ENCODE data around the gene PKLR. TPM values are rescaled to one million over a fixed set of nuclear protein-coding genes. Genes with fewer than 3 reads are reported as not detected.

Gene PKLR
- total RNA-seq, 1 experiment from 2014 or later = not detected

- H3K27ac Mint-ChIP-seq (ENCODE audit: unreplicated experiment) = no peak overlapping the region
- DNase-seq = peak; percentile 14
- intact Hi-C loops (cut with micrococcal nuclease; ENCODE audit: unreplicated experiment) = no loop called here
Observed at GRCh38 chr1:155254714-155255242, 46.5 kb downstream of the PKLR start.

GRCh38 chr1:155254228-155254713 lies 47.0 kb downstream of the PKLR start:
- TF ChIP-seq, protein P1, sequence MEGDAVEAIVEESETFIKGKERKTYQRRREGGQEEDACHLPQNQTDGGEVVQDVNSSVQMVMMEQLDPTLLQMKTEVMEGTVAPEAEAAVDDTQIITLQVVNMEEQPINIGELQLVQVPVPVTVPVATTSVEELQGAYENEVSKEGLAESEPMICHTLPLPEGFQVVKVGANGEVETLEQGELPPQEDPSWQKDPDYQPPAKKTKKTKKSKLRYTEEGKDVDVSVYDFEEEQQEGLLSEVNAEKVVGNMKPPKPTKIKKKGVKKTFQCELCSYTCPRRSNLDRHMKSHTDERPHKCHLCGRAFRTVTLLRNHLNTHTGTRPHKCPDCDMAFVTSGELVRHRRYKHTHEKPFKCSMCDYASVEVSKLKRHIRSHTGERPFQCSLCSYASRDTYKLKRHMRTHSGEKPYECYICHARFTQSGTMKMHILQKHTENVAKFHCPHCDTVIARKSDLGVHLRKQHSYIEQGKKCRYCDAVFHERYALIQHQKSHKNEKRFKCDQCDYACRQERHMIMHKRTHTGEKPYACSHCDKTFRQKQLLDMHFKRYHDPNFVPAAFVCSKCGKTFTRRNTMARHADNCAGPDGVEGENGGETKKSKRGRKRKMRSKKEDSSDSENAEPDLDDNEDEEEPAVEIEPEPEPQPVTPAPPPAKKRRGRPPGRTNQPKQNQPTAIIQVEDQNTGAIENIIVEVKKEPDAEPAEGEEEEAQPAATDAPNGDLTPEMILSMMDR (IDR thresholded peaks at IDR 0.05; ENCODE audit: unreplicated experiment) = no peak
- Mint-ChIP-seq H3K27me3 (ENCODE audit: unreplicated experiment) (no peaks in the 10 kb centered on the region), H3K4me3 (ENCODE audit: low read depth, unreplicated experiment) (peak overlapping the region; percentile 74), H3K36me3 (ENCODE audit: insufficient read depth, unreplicated experiment) (peaks cover 39% of the 10 kb centered on the region), H3K9me3 (ENCODE audit: low read depth, unreplicated experiment) (no peaks in the 10 kb centered on the region), H3K27ac (ENCODE audit: unreplicated experiment) (no peak overlapping the region), H3K4me1 (ENCODE audit: low read depth, unreplicated experiment) (peaks cover 15% of the 10 kb centered on the region)
- no TSS peak for BruUV-seq (replicated peaks)
- CTCF ChIA-PET = no interaction called here
- intact Hi-C loops (cut with micrococcal nuclease; ENCODE audit: unreplicated experiment) = no loop called here
- DNase-seq = no peak

More at GRCh38 chr1:155254714-155255242, 46.5 kb downstream of the PKLR start:
- Mint-ChIP-seq H3K27me3 (ENCODE audit: unreplicated experiment) (no peaks in the 10 kb centered on the region), H3K9me3 (ENCODE audit: low read depth, unreplicated experiment) (no peaks in the 10 kb centered on the region), H3K4me1 (ENCODE audit: low read depth, unreplicated experiment) (peaks cover 15% of the 10 kb centered on the region), H3K4me3 (ENCODE audit: low read depth, unreplicated experiment) (peak overlapping the region; percentile 74), H3K36me3 (ENCODE audit: insufficient read depth, unreplicated experiment) (peaks cover 42% of the 10 kb centered on the region)
- no TSS peak for BruUV-seq (replicated peaks)
- CTCF ChIA-PET = interaction anchor here (0.6 kb wide), 1 partner anchor 1422 kb away, joined by 5 read pairs; no protein-coding TSS in a partner anchor
- TF ChIP-seq, protein P1 (IDR thresholded peaks at IDR 0.05; ENCODE audit: unreplicated experiment) = no peak

- Mint-ChIP-seq H3K4me1 (ENCODE audit: low read depth, unreplicated experiment) (peaks cover 15% of the 10 kb centered on the region), H3K27ac (ENCODE audit: unreplicated experiment) (no peak overlapping the region), H3K36me3 (ENCODE audit: insufficient read depth, unreplicated experiment) (peaks cover 36% of the 10 kb centered on the region), H3K4me3 (ENCODE audit: low read depth, unreplicated experiment) (peak overlapping the region; percentile 74), H3K27me3 (ENCODE audit: unreplicated experiment) (no peaks in the 10 kb centered on the region), H3K9me3 (ENCODE audit: low read depth, unreplicated experiment) (no peaks in the 10 kb centered on the region)
- intact Hi-C loops (cut with micrococcal nuclease; ENCODE audit: unreplicated experiment) = no loop called here
- CTCF ChIA-PET = no interaction called here
- no TSS peak for BruUV-seq (replicated peaks)
- TF ChIP-seq, protein P1 (IDR thresholded peaks at IDR 0.05; ENCODE audit: unreplicated experiment) = no peak
- no peak for DNase-seq
Observed at GRCh38 chr1:155253797-155254196, 47.4 kb downstream of the PKLR start.

GRCh38 chr1:155253208-155253607 lies 48.0 kb downstream of the PKLR start:
- intact Hi-C loops (cut with micrococcal nuclease; ENCODE audit: unreplicated experiment) = no loop called here
- peak overlapping the region; percentile 74 for H3K4me3 Mint-ChIP-seq (ENCODE audit: low read depth, unreplicated experiment)
- TF ChIP-seq, protein P1 (IDR thresholded peaks at IDR 0.05; ENCODE audit: unreplicated experiment) = no peak
- no TSS peak for BruUV-seq (replicated peaks)
- no peak for DNase-seq
- H3K36me3 Mint-ChIP-seq (ENCODE audit: insufficient read depth, unreplicated experiment) = peaks cover 36% of the 10 kb centered on the region
- H3K9me3 Mint-ChIP-seq (ENCODE audit: low read depth, unreplicated experiment) = no peaks in the 10 kb centered on the region
- peaks cover 15% of the 10 kb centered on the region for H3K4me1 Mint-ChIP-seq (ENCODE audit: low read depth, unreplicated experiment)
- H3K27ac Mint-ChIP-seq (ENCODE audit: unreplicated experiment) = no peak overlapping the region
- no peaks in the 10 kb centered on the region for H3K27me3 Mint-ChIP-seq (ENCODE audit: unreplicated experiment)
- CTCF ChIA-PET = no interaction called here
